Endothelial cell of umbilical vein (primary cell): ENCODE results near the gene TFAM. TPM values are rescaled to one million over a fixed set of nuclear protein-coding genes. Genes with fewer than 3 reads are reported as not detected.
"Not testable (repeated sequence)": the region's sequence is repeated elsewhere in the genome, so short reads cannot be mapped to it uniquely, and the experiment has no call there.

ENCODE experiments used
- BruUV-seq: library from RNA; stranded (reverse); fragments of 400-500 nt; replicated peaks from 2 replicates; lab custom pipeline; 2021; lab: Mats Ljungman, UMichigan
- CTCF ChIA-PET: fragments of 300-600, 350-600 bp; sonication (Branson Sonifier 250); formaldehyde crosslinking; loops from one replicate; lab custom pipeline; 2021; ENCODE audit warnings: antibody characterized with exemption, inconsistent platforms; lab: Charles Lee
- POLR2A ChIA-PET: fragments of 300-600, 350-600 bp; sonication (Branson Sonifier 250); formaldehyde crosslinking; loops from one replicate; lab custom pipeline; 2021; ENCODE audit warnings: antibody characterized with exemption, inconsistent platforms; lab: Charles Lee
- DNase-seq: peaks from one replicate; pipeline ENCODE4 v3.0.0-alpha.2; 2011; ENCODE audit warnings: low read depth, low spot score
- FAIRE-seq: peaks from 2 replicates; lab custom pipeline; 2011; peaks lifted over from hg19 to GRCh38; lab: Jason Lieb, UNC
- H2AFZ ChIP-seq: 2 replicates; pipeline ENCODE4 v1.6.0; 2012; ENCODE audit warnings: low read depth, low read length, control low read depth, inconsistent platforms
- H3K27ac ChIP-seq: 2 replicates; pipeline ENCODE4 v1.5.1; 2011; ENCODE audit warnings: low read depth, mild to moderate bottlenecking, control low read depth, low read length, moderate library complexity; ENCODE audit not compliant: insufficient read depth
- H3K27me3 ChIP-seq, 2 experiments: 2 replicates each; pipeline versions ENCODE4 v1.6.0 to v1.6.1; 2011; ENCODE audit warnings: low read length in 2 of 2, mixed read lengths in 1 of 2; ENCODE audit not compliant: control insufficient read depth in 2 of 2, insufficient read depth in 2 of 2
- H3K36me3 ChIP-seq, 2 experiments: 2 replicates in 1 of 2; 3 replicates in 1 of 2; pipeline ENCODE4 v1.5.1; 2011; ENCODE audit warnings: low read length in 2 of 2, mild to moderate bottlenecking in 1 of 2, moderate library complexity in 1 of 2; ENCODE audit not compliant: control insufficient read depth in 2 of 2, insufficient read depth in 2 of 2; ENCODE audit errors: extremely low read depth in 1 of 2
- H3K4me1 ChIP-seq: 3 replicates; pipeline ENCODE4 v1.5.1; 2011; ENCODE audit warnings: mild to moderate bottlenecking, low read length; ENCODE audit not compliant: control insufficient read depth, insufficient read depth; ENCODE audit errors: extremely low read depth
- H3K4me2 ChIP-seq: 2 replicates; pipeline ENCODE4 v1.6.1; 2011; ENCODE audit warnings: low read length, control low read depth, mixed read lengths; ENCODE audit not compliant: insufficient read depth
- H3K4me3 ChIP-seq, 3 experiments: fragments of 200-600 bp in 1 of 3; sonication (generic), shearing (Covaris generic) in 1 of 3; replicated peaks in 1 of 3; 2 replicates each; pipeline ENCODE4 v1.5.1; 2011 to 2016; ENCODE audit warnings: control low read depth in 3 of 3, low read length in 3 of 3, mild to moderate bottlenecking in 2 of 3, inconsistent platforms in 1 of 3, low read depth in 1 of 3, moderate library complexity in 1 of 3; ENCODE audit not compliant: insufficient read depth in 1 of 3
- H3K79me2 ChIP-seq: 2 replicates; pipeline ENCODE4 v1.6.0; 2012; ENCODE audit warnings: low read length, inconsistent platforms; ENCODE audit not compliant: control insufficient read depth, insufficient read depth
- H3K9ac ChIP-seq: replicated peaks from 2 replicates; pipeline ENCODE3; 2011; ENCODE audit warnings: low read length, control low read depth; ENCODE audit not compliant: insufficient read depth; ENCODE audit errors: extremely low read depth
- H3K9me1 ChIP-seq: replicated peaks from 3 replicates; pipeline ENCODE4 v1.6.0; 2011; ENCODE audit warnings: mild to moderate bottlenecking, low read length; ENCODE audit not compliant: control insufficient read depth, insufficient read depth; ENCODE audit errors: extremely low read depth
- H3K9me3 ChIP-seq: replicated peaks from 2 replicates; pipeline ENCODE4 v1.5.1; 2012; ENCODE audit warnings: low read length, inconsistent platforms; ENCODE audit not compliant: control insufficient read depth, insufficient read depth
- H4K20me1 ChIP-seq: replicated peaks from 2 replicates; pipeline ENCODE3; 2011; ENCODE audit warnings: mild to moderate bottlenecking, low read length; ENCODE audit not compliant: control insufficient read depth, insufficient read depth; ENCODE audit errors: extremely low read depth
- EZH2 ChIP-seq: IDR thresholded peaks from 2 replicates; pipeline ENCODE4 v1.6.1; 2012; ENCODE audit warnings: borderline replicate concordance, low read depth, mild to moderate bottlenecking, moderate library complexity, low read length, inconsistent platforms; ENCODE audit not compliant: severe bottlenecking
- FOS ChIP-seq: IDR thresholded peaks from 2 replicates; pipeline ENCODE4 v1.6.1; 2011; ENCODE audit warnings: mild to moderate bottlenecking, low read length, moderate library complexity, borderline replicate concordance; ENCODE audit not compliant: insufficient read depth
- GATA2 ChIP-seq: IDR thresholded peaks from 2 replicates; pipeline ENCODE4 v1.7.0; 2011; ENCODE audit warnings: low read depth, mild to moderate bottlenecking, moderate library complexity, mixed read lengths, low read length; ENCODE audit not compliant: insufficient read length, insufficient read depth
- JUN ChIP-seq: IDR thresholded peaks from 2 replicates; pipeline ENCODE4 v1.6.1; 2011; ENCODE audit warnings: borderline replicate concordance, low read depth; ENCODE audit not compliant: insufficient read length, insufficient read depth
- MYC ChIP-seq: IDR thresholded peaks from one replicate; pipeline ENCODE4 v1.6.1; 2011; ENCODE audit warnings: mild to moderate bottlenecking, low read depth, low read length
- POLR2A ChIP-seq: IDR thresholded peaks from 2 replicates; pipeline ENCODE4 v1.6.1; 2012; ENCODE audit warnings: low read depth, mild to moderate bottlenecking, control low read depth, low read length
- POLR2AphosphoS5 ChIP-seq: IDR thresholded peaks from 2 replicates; pipeline ENCODE4 v1.6.1; 2012; ENCODE audit warnings: low read depth, mild to moderate bottlenecking, control low read depth, low read length, moderate library complexity; ENCODE audit not compliant: insufficient read depth
- dilution Hi-C: fragments of 300-500 bp; cut with MboI; formaldehyde crosslinking; loops from one replicate; pipeline ENCODE4 v1.15.0; 2019; ENCODE audit warnings: low sequenced_read_pairs; ENCODE audit not compliant: extremely low pct_ligation_motif_present
- intact Hi-C: fragments of 100-400 bp; cut with micrococcal nuclease; formaldehyde crosslinking; loops from one replicate; pipeline ENCODE4 v1.10.0; 2022
- polyA plus RNA-seq, 4 experiments: library from polyadenylated mRNA; depleted of rRNA in 3 of 4; stranded (reverse) in 3 of 4; unstranded in 1 of 4; fragments of >200 nt; gene quantifications; 2 replicates each; pipeline versions ENCODE4 v1.2.1 to v1.2.3, GENCODE V29; 2011 to 2012; ENCODE audit warnings: missing spikeins in 1 of 4
- total RNA-seq: library from RNA; stranded (reverse); gene quantifications from 2 replicates; pipeline ENCODE4 v1.2.3, GENCODE V29; 2021
- TF ChIP-seq, protein P1 (sequence below), 2 donors: IDR thresholded peaks; 1 replicate in 1 of 2; 2 replicates in 1 of 2; pipeline ENCODE4 v1.5.1; 2011; ENCODE audit warnings: low read length in 2 of 2, mild to moderate bottlenecking in 2 of 2, moderate library complexity in 2 of 2, control low read depth in 1 of 2, inconsistent platforms in 1 of 2, low read depth in 1 of 2; ENCODE audit not compliant: insufficient read depth in 1 of 2; ENCODE audit errors: extremely low read depth in 1 of 2
- TF ChIP-seq, protein P2 (sequence below): IDR thresholded peaks from 2 replicates; pipeline ENCODE4 v1.6.1; 2011; ENCODE audit not compliant: insufficient read depth, insufficient read length

TFAM gene
- total and polyA plus RNA-seq, 2 donors (not counting 3 experiments of a cell fraction or from before 2014, with no cell fraction given), result 21.3 to 45.1 TPM

DNA sequence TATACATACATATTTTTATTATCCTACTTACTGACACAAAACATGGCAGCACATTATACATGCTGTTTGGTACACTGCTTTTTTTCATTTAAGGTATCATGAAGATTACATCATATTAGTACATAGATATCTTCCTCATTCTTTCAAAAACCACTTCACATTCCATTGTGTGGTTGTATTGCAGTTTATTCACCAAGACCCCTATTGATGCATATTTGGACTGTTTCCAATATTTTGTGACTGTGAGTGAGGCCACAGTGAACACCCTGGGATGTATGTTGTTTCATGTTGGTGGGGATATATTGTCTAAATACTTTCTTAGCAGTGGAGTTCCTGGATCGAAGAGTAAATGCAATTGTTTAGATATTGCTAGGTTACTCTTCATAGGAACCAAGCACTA, 39.0 kb downstream of the TFAM start:
- H3K27ac ChIP-seq, result no peak overlapping the region
- intact Hi-C loops (no loop called here), dilution Hi-C loops (no loop called here)
- no TSS peak for BruUV-seq
- TF ChIP-seq, protein P1, sequence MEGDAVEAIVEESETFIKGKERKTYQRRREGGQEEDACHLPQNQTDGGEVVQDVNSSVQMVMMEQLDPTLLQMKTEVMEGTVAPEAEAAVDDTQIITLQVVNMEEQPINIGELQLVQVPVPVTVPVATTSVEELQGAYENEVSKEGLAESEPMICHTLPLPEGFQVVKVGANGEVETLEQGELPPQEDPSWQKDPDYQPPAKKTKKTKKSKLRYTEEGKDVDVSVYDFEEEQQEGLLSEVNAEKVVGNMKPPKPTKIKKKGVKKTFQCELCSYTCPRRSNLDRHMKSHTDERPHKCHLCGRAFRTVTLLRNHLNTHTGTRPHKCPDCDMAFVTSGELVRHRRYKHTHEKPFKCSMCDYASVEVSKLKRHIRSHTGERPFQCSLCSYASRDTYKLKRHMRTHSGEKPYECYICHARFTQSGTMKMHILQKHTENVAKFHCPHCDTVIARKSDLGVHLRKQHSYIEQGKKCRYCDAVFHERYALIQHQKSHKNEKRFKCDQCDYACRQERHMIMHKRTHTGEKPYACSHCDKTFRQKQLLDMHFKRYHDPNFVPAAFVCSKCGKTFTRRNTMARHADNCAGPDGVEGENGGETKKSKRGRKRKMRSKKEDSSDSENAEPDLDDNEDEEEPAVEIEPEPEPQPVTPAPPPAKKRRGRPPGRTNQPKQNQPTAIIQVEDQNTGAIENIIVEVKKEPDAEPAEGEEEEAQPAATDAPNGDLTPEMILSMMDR (IDR thresholded peaks at IDR 0.05; ENCODE audit: extremely low read depth in 1 of 2, insufficient read depth in 1 of 2, low read depth in 1 of 2, low read length in 2 of 2), result no peak
- TF ChIP-seq EZH2, result no peak
- no peak for TF ChIP-seq MYC
- TF ChIP-seq POLR2A, result no peak
- TF ChIP-seq GATA2, result no peak
- no peak for TF ChIP-seq FOS
- TF ChIP-seq POLR2AphosphoS5, result no peak
- TF ChIP-seq, protein P2, sequence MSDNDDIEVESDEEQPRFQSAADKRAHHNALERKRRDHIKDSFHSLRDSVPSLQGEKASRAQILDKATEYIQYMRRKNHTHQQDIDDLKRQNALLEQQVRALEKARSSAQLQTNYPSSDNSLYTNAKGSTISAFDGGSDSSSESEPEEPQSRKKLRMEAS, result no peak
- TF ChIP-seq JUN, result no peak
- FAIRE-seq (no peak), DNase-seq (no peak)
- no peaks in the 10 kb centered on the region for H4K20me1 ChIP-seq
- H3K9me1 ChIP-seq, result no peaks in the 10 kb centered on the region
- ChIA-PET CTCF (no interaction called here), POLR2A (no interaction called here)
- H3K4me2 ChIP-seq, result no peak overlapping the region
- no peak overlapping the region for H3K4me3 ChIP-seq
- H3K36me3 ChIP-seq, result no peaks in the 10 kb centered on the region
- H3K9ac ChIP-seq, result no peak overlapping the region
- H2AFZ ChIP-seq, result no peak overlapping the region
- no peaks in the 10 kb centered on the region for H3K79me2 ChIP-seq
- H3K27me3 ChIP-seq, result no peaks in the 10 kb centered on the region
- no peaks in the 10 kb centered on the region for H3K9me3 ChIP-seq
- H3K4me1 ChIP-seq, result no peaks in the 10 kb centered on the region

DNA sequence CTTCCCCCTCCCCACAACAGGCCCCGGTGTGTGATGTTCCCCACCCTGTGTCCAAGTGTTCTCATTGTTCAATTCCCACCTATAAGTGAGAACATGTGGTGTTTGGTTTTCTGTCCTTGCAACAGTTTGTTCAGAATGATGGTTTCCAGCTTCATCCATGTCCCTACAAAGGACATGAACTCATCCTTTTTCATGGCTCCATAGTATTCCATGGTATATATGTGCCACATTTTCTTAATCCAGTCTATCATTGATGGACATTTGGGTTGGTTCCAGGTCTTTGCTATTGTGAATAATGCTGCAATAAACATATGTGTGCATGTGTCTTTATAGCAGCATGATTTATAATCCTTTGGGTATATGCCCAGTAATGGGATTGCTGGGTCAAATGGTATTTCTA, 43.2 kb downstream of the TFAM start:
- H4K20me1 ChIP-seq, H2AFZ ChIP-seq, H3K27ac ChIP-seq, H3K4me1 ChIP-seq, H3K4me2 ChIP-seq, DNase-seq, BruUV-seq, H3K79me2 ChIP-seq, intact Hi-C loops, H3K9me3 ChIP-seq, FAIRE-seq, H3K27me3 ChIP-seq, H3K36me3 ChIP-seq, dilution Hi-C loops, POLR2A ChIA-PET, H3K9ac ChIP-seq, CTCF ChIA-PET, H3K4me3 ChIP-seq, H3K9me1 ChIP-seq: not testable (repeated sequence)
